ENCODE results near the gene SPG7. TPM values are rescaled to one million over a fixed set of nuclear protein-coding genes. Genes with fewer than 3 reads are reported as not detected.

The SPG7 gene
- total and polyA plus RNA-seq, 2 experiments from 2014 or later: 108 to 222 TPM

GRCh38 chr16:89537549-89537925 lies 29.3 kb downstream of the SPG7 start:
- Histone ChIP-seq H3K27ac (no peak overlapping the region), H3K79me2 (no peaks in the 10 kb centered on the region), H3K9me2 (replicated peaks; ENCODE audit: insufficient read depth) (no peaks in the 10 kb centered on the region), H2AFZ (no peak overlapping the region), H3K4me1 (ENCODE audit: insufficient read depth) (no peaks in the 10 kb centered on the region), H3K27me3 (no peaks in the 10 kb centered on the region), H3K9me3 (ENCODE audit: low read depth) (no peaks in the 10 kb centered on the region), H3K4me3 (no peak overlapping the region), H3K36me3 (replicated peaks; ENCODE audit: insufficient read depth, low read depth) (no peaks in the 10 kb centered on the region), H3K4me2 (no peak overlapping the region), H4K20me1 (ENCODE audit: insufficient read depth, poor library complexity, severe bottlenecking) (no peaks in the 10 kb centered on the region)
- 94% methylated on average over 7 of the region's 7 CpGs for WGBS (ENCODE audit: low lambda C conversion rate, missing lambda C conversion rate)
- no peak for DNase-seq (ENCODE audit: low spot score)
- TF ChIP-seq CTCF (IDR thresholded peaks at IDR 0.05; ENCODE audit: poor library complexity) (no peak), EZH2phosphoT487 (IDR thresholded peaks at IDR 0.05; ENCODE audit: low read depth, severe bottlenecking, unreplicated experiment) (no peak), EZH2 (IDR thresholded peaks at IDR 0.05; ENCODE audit: borderline replicate concordance) (no peak)

- no peak for DNase-seq (ENCODE audit: low spot score)
Measured at GRCh38 chr16:89538286-89538685, 30.1 kb downstream of the SPG7 start.

GRCh38 chr16:89540557-89540956 lies 32.4 kb downstream of the SPG7 start:
- H3K9me2 ChIP-seq (replicated peaks; ENCODE audit: insufficient read depth): no peaks in the 10 kb centered on the region
- H3K27me3 ChIP-seq: no peaks in the 10 kb centered on the region
- DNase-seq (ENCODE audit: low spot score): no peak
- no peak overlapping the region for H2AFZ ChIP-seq
- H3K4me3 ChIP-seq: no peak overlapping the region
- WGBS (ENCODE audit: low lambda C conversion rate, missing lambda C conversion rate): 91% methylated on average over 13 of the region's 13 CpGs
- no peaks in the 10 kb centered on the region for H3K9me3 ChIP-seq (ENCODE audit: low read depth)
- no peak overlapping the region for H3K27ac ChIP-seq
- TF ChIP-seq EZH2phosphoT487 (IDR thresholded peaks at IDR 0.05; ENCODE audit: low read depth, severe bottlenecking, unreplicated experiment) (no peak), EZH2 (IDR thresholded peaks at IDR 0.05; ENCODE audit: borderline replicate concordance) (no peak), CTCF (IDR thresholded peaks at IDR 0.05; ENCODE audit: poor library complexity) (no peak)
- H3K36me3 ChIP-seq (replicated peaks; ENCODE audit: insufficient read depth, low read depth): no peaks in the 10 kb centered on the region
- H3K4me2 ChIP-seq: no peak overlapping the region
- no peaks in the 10 kb centered on the region for H3K79me2 ChIP-seq
- no peaks in the 10 kb centered on the region for H4K20me1 ChIP-seq (ENCODE audit: insufficient read depth, poor library complexity, severe bottlenecking)
- peaks cover 5% of the 10 kb centered on the region for H3K4me1 ChIP-seq (ENCODE audit: insufficient read depth)

More at GRCh38 chr16:89538286-89538685, 30.1 kb downstream of the SPG7 start:
- Histone ChIP-seq H3K4me3 (no peak overlapping the region), H3K4me2 (no peak overlapping the region), H2AFZ (no peak overlapping the region), H3K27ac (no peak overlapping the region), H3K4me1 (ENCODE audit: insufficient read depth) (no peaks in the 10 kb centered on the region), H3K9me2 (replicated peaks; ENCODE audit: insufficient read depth) (no peaks in the 10 kb centered on the region), H3K79me2 (no peaks in the 10 kb centered on the region), H3K9me3 (ENCODE audit: low read depth) (no peaks in the 10 kb centered on the region), H3K36me3 (replicated peaks; ENCODE audit: insufficient read depth, low read depth) (no peaks in the 10 kb centered on the region), H4K20me1 (ENCODE audit: insufficient read depth, poor library complexity, severe bottlenecking) (no peaks in the 10 kb centered on the region), H3K27me3 (no peaks in the 10 kb centered on the region)
- TF ChIP-seq EZH2 (IDR thresholded peaks at IDR 0.05; ENCODE audit: borderline replicate concordance) (no peak), CTCF (IDR thresholded peaks at IDR 0.05; ENCODE audit: poor library complexity) (no peak), EZH2phosphoT487 (IDR thresholded peaks at IDR 0.05; ENCODE audit: low read depth, severe bottlenecking, unreplicated experiment) (no peak)
- WGBS (ENCODE audit: low lambda C conversion rate, missing lambda C conversion rate): over 99% methylated on average over 12 of the region's 12 CpGs

- Histone ChIP-seq H3K79me2 (no peaks in the 10 kb centered on the region), H3K9me3 (ENCODE audit: low read depth) (no peaks in the 10 kb centered on the region), H3K27me3 (no peaks in the 10 kb centered on the region), H3K36me3 (replicated peaks; ENCODE audit: insufficient read depth, low read depth) (no peaks in the 10 kb centered on the region), H3K9me2 (replicated peaks; ENCODE audit: insufficient read depth) (no peaks in the 10 kb centered on the region), H3K27ac (no peak overlapping the region), H2AFZ (no peak overlapping the region), H3K4me1 (ENCODE audit: insufficient read depth) (peaks cover 7% of the 10 kb centered on the region), H3K4me3 (no peak overlapping the region), H3K4me2 (no peak overlapping the region), H4K20me1 (ENCODE audit: insufficient read depth, poor library complexity, severe bottlenecking) (no peaks in the 10 kb centered on the region)
- DNase-seq (ENCODE audit: low spot score): no peak
- no peak for TF ChIP-seq EZH2phosphoT487 (IDR thresholded peaks at IDR 0.05; ENCODE audit: low read depth, severe bottlenecking, unreplicated experiment)
- no peak for TF ChIP-seq EZH2 (IDR thresholded peaks at IDR 0.05; ENCODE audit: borderline replicate concordance)
- TF ChIP-seq CTCF (IDR thresholded peaks at IDR 0.05; ENCODE audit: poor library complexity): no peak
- 94% methylated on average over 14 of the region's 21 CpGs for WGBS (ENCODE audit: low lambda C conversion rate, missing lambda C conversion rate)
Measured at GRCh38 chr16:89541792-89542191, 33.6 kb downstream of the SPG7 start.

All from hepatocyte (in vitro differentiated cells).